Heart left ventricle (tissue), 13 donors: ENCODE measurements around the gene IDUA.

ENCODE experiments used
- POLR2A ChIP-seq, 2 donors: fragments of 450-650 bp; IDR thresholded peaks; one replicate each; pipeline ENCODE4 v1.6.1; 2017; ENCODE audit warnings: antibody characterized with exemption in 2 of 2, mild to moderate bottlenecking in 2 of 2, moderate library complexity in 2 of 2
- TF ChIP-seq, protein P1 (sequence below), 12 donors: fragments of 200-600 bp; sonication (generic) in 4 of 12; IDR thresholded peaks; one replicate each; pipeline versions ENCODE4 v1.5.0 to v1.8.0; 2018 to 2022; ENCODE audit warnings: antibody characterized with exemption in 12 of 12, mild to moderate bottlenecking in 5 of 12
- donor health status: ischemic (EF 13 %, LVEDD 7.1; RV severe dilation, severe dysfunction).
- donor health status: DM: no; HTN: yes; CAD: no.
- donor health status: DM: no; HTN: no; CAD: no.
- donor health status: ischemic (EF 25% LVEDD 6.9; RV normal size, moderate dysfunction).
- donor health status: ischemic (EF 25% LVEDD 5.7; RV mildly dilated, moderate dysfunction).
- donor health status: ischemic (EF 35%, LVEDD 5.7; RV mildly dilated, moderate dysfunction).
- donor health status: nonischemic (EF 11% LVEDD 7.7; RV severe dilation, severe dysfunction).
- donor health status: DM: yes; HTN: yes; CAD: no.
- donor health status: PGD.
- donor health status: ischemic (EF 29% LVEDD 5.4; RV normal size, mild dysfunction).
- donor health status: nonischemic (EF 23%, LVEDD 6.1; RV moderate dilation, normal function).

DNA sequence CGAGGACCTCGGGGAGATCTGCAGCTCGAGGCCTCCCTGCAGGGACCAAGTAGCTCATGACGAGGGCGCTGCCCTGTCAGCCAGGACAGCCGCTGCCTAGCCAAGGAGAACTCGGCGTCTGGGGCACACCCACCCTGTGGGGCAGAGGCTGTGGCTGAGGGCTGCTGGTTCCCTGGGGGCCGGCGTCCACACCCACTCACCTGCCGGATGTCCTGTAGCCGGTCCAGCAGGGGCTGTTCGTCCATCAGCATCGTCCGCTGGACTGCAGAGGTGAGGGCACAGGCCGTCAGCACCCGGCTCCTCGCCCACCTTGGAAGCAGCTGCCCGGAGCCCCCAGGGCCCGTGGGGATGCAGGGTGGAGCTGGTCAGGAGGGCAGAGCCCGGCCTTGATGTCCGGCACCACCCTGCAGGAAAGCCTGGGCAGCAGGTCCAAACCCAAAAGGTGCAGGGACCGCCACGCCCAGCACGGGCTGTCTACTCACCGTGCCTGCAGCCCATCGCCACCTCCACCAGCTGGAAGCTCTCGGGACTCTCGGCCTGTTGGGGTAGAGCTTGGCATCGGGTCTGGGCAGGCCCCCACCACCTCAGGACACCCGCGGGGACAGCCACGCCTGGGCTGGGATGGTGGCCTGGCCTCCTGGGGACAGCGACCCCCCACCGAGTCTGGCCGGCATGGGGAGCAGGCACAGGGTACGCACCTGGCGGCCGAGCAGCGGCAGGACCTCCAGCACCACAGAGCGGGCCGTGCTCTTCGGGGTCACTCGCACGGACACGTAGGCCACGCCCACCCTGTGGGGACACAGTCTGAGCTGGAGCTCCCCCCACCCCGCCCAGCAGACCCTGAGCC lies 20.4 kb upstream of the IDUA start:
- TF ChIP-seq, protein P1, sequence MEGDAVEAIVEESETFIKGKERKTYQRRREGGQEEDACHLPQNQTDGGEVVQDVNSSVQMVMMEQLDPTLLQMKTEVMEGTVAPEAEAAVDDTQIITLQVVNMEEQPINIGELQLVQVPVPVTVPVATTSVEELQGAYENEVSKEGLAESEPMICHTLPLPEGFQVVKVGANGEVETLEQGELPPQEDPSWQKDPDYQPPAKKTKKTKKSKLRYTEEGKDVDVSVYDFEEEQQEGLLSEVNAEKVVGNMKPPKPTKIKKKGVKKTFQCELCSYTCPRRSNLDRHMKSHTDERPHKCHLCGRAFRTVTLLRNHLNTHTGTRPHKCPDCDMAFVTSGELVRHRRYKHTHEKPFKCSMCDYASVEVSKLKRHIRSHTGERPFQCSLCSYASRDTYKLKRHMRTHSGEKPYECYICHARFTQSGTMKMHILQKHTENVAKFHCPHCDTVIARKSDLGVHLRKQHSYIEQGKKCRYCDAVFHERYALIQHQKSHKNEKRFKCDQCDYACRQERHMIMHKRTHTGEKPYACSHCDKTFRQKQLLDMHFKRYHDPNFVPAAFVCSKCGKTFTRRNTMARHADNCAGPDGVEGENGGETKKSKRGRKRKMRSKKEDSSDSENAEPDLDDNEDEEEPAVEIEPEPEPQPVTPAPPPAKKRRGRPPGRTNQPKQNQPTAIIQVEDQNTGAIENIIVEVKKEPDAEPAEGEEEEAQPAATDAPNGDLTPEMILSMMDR (IDR thresholded peaks at IDR 0.05) = no peak
- TF ChIP-seq POLR2A (IDR thresholded peaks at IDR 0.05) = no peak
